ENCODE results near the gene ADM5.

ADM5 gene

DNA sequence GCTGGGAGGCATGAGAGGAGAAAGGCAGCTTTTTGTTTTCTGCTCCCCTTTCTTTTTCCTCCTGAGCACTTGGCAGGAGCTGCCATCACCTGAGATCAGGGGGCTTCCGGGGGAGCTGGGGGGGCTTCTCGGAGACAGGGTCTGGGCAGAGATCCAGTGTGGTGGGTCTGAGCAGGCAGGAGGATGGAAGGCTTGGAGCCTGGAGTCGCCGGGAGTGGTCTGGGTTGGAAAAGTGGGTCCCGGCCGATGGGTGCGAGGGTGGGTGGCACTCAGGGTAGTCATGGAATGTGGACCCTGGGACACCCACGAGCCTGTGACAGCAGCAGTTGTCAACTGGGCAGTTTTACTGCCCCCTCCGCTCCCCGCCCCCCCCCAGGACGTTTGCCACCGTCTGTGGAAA is 2.2 kb upstream of the ADM5 start:
- TF ChIP-seq CTCF (IDR thresholded peaks at IDR 0.05; ENCODE audit: borderline replicate concordance, insufficient read depth, low read depth, low read length) = no peak
- H3K4me3 ChIP-seq (ENCODE audit: low read depth, low read length) = no peak overlapping the region

DNA sequence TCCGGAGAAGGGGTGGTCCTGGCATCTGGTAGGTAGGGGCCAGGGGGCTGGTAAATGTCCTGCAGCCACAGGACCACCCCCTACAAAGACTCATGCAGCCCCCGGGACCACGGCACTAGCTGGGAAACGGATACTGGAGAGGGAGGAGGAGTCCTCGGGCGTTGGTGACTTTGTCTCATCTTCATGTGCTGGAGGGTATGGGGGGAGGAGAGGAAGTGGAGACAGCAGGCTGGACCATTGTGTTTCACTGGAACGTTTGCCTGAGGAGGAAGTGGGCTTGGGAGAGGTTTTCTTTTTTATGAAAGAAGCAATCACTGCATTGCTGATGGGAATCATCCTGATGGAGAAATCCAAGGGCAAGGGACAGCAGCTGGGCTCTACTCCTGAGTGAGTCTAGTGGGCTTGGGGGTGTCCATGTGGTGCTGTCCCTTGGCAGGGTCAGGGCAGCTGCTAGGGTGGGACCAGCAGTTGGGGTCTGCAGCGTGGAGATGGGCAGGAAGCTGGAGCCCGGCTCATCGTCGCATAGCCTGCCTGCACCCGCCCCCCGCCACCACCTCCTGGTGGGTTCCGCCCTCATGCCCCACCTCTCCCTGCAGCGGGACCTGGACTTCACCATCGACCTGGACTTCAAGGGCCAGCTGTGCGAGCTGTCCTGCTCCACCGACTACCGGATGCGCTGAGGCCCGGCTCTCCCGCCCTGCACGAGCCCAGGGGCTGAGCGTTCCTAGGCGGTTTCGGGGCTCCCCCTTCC is 1.7 kb upstream of the ADM5 start:
- H3K4me3 ChIP-seq (ENCODE audit: low read depth, low read length) = no peak overlapping the region
- TF ChIP-seq CTCF (IDR thresholded peaks at IDR 0.05; ENCODE audit: borderline replicate concordance, insufficient read depth, low read depth, low read length) = no peak

DNA sequence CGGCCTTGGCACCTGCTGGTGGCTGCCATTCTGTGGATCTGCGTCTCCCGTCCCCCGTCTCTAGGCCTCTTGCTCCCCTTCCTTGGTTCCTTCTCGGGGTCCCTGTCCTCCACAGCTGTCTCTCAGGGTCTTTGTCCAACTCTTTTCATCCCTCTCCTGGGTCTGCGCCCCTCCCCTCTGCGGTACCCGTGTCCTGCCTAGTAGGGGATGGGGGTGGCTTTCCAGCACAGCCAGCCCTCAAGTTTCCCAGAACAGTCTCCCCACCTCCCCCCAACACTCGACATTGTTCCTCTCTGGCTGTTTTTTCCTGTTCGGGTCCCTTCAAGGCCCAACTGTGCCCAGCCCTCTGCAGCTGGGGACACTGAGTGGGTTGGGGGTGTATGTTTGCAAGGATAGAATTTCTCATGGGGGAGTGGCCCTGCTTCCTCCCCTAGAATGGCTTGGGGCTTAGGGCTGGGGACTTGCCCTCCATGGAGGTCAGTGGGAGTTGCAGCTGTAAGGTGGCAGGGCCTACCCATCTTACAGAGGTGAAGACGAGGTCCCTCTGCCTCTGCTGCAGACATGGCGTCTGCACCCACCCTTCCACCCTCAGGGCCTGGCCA is 762 bp upstream of the ADM5 start:
- H3K4me3 ChIP-seq (ENCODE audit: low read depth, low read length) = no peak overlapping the region
- no peak for TF ChIP-seq CTCF (IDR thresholded peaks at IDR 0.05; ENCODE audit: borderline replicate concordance, insufficient read depth, low read depth, low read length)

GRCh38 chr19:49690079-49690655 is 773 bp downstream of the ADM5 start:
- no peak overlapping the region for H3K4me3 ChIP-seq (ENCODE audit: low read depth, low read length)
- TF ChIP-seq CTCF (IDR thresholded peaks at IDR 0.05; ENCODE audit: borderline replicate concordance, insufficient read depth, low read depth, low read length) = no peak

GRCh38 chr19:49690656-49691242 is 1.4 kb downstream of the ADM5 start, which contains the start of gene CPT1C:
Gene CPT1C, plus strand, starts transcription at chr19:49691116. Its CDS starts 1,137 bp downstream, at chr19:49692253.
- TF ChIP-seq CTCF (IDR thresholded peaks at IDR 0.05; ENCODE audit: borderline replicate concordance, insufficient read depth, low read depth, low read length) = no peak
- H3K4me3 ChIP-seq (ENCODE audit: low read depth, low read length) = no peak within 1 kb of the TSS

DNA sequence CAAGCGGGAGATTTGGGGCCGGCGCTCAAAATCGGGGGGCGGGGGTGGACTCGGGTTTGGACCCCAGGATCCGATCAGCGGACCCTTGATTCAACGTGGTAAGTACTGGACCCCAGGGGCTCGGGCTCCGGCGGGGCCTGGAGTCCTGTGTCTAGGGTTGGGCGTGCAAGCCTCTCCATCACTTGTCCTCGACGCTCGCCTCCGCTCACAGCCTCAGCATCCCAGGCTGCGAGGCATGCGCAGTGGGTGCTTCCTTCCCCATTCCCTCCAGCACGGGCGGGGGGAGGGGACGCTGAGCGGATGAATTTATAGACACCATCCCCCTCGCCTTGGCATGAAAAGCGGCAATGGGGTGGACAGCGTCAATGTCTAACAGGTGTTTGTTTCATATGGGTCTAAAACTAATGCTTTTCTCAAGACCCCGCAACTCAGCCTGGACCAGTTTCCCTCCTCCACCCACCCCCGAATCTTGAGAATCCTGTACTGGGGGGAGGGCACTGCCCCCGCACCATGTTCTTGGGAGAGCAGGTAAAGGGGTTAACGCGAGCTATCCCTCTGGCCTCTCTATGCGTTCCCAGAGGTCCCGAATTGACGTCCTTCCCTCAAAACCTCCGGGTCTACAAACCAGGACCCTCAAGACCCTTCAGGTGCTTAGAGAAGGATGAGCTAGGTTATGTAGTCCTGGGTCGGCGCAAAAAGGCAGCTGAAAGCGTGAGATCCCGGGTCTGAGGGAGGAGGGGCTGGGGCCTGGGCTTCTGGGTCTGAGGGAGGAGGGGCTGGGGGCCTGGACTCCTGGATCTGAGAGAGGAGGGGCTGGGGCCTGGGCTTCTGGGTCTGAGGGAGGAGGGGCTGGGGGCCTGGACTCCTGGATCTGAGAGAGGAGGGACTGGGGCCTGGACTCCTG is 2.1 kb downstream of the ADM5 start:
- no peak for TF ChIP-seq CTCF (IDR thresholded peaks at IDR 0.05; ENCODE audit: borderline replicate concordance, insufficient read depth, low read depth, low read length)
- H3K4me3 ChIP-seq (ENCODE audit: low read depth, low read length) = no peak overlapping the region

All from GM12875 (cell line).